GM20000 (cell line): Measurements from ENCODE around the gene SEMA3F.
A peak's percentile ranks its signal among the peaks of the same experiment; 100 is the strongest.

Source experiments
- DNase-seq: peaks from one replicate; pipeline ENCODE4 v3.0.0; 2012; ENCODE audit warnings: low spot score
- TF ChIP-seq, protein P1 (sequence below): IDR thresholded peaks from 2 replicates; pipeline ENCODE4 v1.5.1; 2012; ENCODE audit warnings: mild to moderate bottlenecking, control low read depth; ENCODE audit errors: extremely low read depth, missing control alignments

The SEMA3F gene

DNA sequence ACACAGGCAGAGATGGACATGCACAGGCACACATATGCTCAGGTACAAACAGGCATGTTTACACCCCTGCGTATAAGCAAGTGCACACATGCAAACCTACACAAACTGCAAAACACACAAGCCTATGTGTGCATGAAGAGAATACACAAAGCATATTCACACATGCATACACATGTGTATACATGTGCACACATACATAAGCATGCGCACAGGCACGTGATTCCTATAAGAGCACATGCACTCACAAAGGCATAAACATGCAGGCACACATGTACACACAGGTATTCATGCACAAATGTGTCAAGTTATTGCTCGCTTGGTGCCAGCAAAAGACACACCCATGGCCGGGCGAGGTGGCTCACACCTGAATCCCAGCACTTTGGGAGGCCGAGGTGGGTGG lies 34.9 kb downstream of the SEMA3F start:
- TF ChIP-seq, protein P1, sequence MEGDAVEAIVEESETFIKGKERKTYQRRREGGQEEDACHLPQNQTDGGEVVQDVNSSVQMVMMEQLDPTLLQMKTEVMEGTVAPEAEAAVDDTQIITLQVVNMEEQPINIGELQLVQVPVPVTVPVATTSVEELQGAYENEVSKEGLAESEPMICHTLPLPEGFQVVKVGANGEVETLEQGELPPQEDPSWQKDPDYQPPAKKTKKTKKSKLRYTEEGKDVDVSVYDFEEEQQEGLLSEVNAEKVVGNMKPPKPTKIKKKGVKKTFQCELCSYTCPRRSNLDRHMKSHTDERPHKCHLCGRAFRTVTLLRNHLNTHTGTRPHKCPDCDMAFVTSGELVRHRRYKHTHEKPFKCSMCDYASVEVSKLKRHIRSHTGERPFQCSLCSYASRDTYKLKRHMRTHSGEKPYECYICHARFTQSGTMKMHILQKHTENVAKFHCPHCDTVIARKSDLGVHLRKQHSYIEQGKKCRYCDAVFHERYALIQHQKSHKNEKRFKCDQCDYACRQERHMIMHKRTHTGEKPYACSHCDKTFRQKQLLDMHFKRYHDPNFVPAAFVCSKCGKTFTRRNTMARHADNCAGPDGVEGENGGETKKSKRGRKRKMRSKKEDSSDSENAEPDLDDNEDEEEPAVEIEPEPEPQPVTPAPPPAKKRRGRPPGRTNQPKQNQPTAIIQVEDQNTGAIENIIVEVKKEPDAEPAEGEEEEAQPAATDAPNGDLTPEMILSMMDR = no peak
- DNase-seq = no peak

DNA sequence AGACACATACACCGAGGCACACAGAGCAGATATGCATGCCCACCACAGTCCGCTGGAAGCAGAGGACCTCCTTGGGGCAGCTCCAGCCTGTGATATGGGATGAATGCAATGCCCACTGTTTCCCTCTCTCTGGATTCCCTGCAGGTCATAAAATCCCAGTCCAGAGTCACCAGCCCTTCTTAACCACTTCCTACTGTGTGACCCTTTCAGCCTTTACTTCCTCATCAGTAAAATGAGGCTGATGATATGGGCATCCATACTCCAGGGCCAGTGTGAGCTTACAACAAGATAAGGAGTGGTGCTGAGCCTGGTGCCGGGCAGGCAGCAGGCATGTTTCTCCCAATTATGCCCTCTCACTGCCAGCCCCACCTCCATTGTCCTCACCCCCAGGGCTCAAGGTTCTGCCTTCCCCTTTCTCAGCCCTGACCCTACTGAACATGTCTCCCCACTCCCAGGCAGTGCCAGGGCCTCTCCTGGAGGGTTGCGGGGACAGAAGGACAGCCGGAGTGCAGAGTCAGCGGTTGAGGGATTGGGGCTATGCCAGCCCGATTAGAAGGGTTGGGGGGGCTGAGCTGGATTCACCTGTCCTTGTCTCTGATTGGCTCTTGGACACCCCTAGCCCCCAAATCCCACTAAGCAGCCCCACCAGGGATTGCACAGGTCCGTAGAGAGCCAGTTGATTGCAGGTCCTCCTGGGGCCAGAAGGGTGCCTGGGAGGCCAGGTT lies 36.0 kb downstream of the SEMA3F start, which contains the start of gene GNAT1:
Gene GNAT1 (plus strand): TSS at position 675 of the 725 bp plus-strand sequence. CDS start 116 bp downstream, outside the sequence.
- TF ChIP-seq, protein P1 = no peak
- DNase-seq = no peak

DNA sequence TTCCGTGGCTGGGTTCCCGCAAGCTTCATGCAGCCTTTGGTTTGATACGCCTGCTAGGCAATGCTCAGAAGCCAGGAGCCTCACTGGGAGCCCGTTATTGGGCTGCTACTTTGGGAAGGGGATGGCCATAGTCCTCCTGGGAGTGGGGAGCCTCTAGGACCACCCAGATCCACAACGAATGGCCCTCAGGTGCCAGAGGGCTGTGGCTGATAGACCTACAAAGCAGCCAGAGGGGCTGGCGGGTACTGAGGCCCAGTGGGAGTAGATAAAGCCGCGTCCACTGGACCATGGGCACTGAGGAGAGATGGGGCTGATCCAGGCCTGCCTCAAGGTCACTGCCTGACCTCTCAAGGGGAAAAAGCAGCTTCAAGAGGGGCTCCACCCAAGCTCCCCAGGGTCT lies 37.0 kb downstream of the SEMA3F start:
- no peak for DNase-seq
- TF ChIP-seq, protein P1 = no peak

DNA sequence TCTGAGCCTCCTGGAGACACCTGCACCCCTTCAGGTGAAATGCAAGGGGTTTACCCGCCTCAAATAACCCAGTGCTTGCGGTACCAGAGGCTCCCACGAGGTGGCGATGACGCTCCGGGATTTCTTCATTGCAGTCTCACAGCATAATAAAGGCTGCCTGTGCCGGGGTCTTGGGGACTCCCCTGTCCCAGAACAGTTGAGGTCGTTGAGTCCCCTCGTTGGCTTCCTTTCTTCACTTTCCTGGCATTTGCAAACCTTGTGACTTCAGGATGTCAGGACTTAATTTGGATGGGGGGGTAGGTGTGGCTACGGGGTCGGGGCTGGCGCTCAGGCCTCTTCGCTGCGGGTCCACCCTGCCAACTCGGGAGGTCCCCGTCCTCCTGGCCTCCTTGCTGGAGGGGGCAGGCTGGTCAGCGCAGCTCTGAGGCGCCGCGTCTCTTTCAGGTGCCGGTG lies 37.6 kb downstream of the SEMA3F start:
- TF ChIP-seq, protein P1 = peak; percentile 85
- DNase-seq = peak; percentile 92

DNA sequence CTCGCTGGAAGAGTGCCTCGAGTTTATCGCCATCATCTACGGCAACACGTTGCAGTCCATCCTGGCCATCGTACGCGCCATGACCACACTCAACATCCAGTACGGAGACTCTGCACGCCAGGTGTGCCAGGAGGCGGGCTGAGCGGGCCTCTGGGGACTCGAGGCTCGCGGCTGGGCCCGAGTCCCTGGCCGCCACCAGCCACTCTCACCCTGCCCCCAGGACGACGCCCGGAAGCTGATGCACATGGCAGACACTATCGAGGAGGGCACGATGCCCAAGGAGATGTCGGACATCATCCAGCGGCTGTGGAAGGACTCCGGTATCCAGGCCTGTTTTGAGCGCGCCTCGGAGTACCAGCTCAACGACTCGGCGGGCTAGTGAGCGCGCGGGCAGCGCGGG lies 38.2 kb downstream of the SEMA3F start:
- no peak for DNase-seq
- TF ChIP-seq, protein P1 = no peak

DNA sequence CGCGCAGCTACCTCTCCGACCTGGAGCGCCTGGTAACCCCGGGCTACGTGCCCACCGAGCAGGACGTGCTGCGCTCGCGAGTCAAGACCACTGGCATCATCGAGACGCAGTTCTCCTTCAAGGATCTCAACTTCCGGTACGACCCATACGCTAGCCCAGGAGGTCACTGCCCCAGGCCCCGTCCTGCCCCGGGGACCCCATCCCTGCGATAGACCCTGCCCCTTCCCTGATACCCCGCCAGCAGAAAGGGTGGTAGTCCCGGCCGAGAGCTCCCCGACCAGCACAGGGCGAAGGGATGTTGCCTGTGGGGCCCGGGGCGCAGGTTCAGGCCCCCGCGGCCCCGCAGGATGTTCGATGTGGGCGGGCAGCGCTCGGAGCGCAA lies 38.6 kb downstream of the SEMA3F start:
- TF ChIP-seq, protein P1 = no peak

DNA sequence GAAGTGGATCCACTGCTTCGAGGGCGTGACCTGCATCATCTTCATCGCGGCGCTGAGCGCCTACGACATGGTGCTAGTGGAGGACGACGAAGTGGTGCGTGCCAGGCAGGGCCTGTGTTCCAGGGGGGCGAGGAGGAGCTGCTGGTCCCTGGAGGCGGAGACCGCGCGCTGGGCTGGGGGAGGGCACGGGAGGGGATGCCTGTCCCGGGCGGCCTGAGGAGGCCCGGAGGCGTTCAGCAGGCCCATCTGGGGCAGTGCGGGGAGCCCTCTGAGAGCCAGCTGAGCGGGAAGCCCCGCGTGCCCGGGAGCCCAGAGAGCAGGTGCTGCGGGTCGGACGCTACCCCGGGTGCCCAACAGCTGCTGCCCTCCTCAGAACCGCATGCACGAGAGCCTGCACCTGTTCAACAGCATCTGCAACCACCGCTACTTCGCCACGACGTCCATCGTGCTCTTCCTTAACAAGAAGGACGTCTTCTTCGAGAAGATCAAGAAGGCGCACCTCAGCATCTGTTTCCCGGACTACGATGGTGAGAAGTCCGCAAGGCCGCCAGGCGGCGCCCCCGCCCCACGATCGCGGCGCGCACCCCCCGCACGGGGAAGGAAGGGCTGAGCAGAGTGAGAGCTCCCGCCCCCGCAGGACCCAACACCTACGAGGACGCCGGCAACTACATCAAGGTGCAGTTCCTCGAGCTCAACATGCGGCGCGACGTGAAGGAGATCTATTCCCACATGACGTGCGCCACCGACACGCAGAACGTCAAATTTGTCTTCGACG lies 39.2 kb downstream of the SEMA3F start:
- DNase-seq = peak; percentile 91
- TF ChIP-seq, protein P1 = peak; percentile 73

More for the DNA sequence above, 38.6 kb downstream of the SEMA3F start:
- DNase-seq = no peak
